ENCODE measurements around the gene ZSCAN31. TPM values are rescaled to one million over a fixed set of nuclear protein-coding genes. Genes with fewer than 3 reads are reported as not detected.

ZSCAN31 gene
- total and polyA plus RNA-seq, 9 of the 15 experiments (the other 6 are each of a cell fraction or from before 2014, with no cell fraction given) = 3.9 to 12.1 (median 7.0) TPM

- TF ChIP-seq SOX6 (IDR thresholded peaks at IDR 0.05) (peak; percentile 48; the same call in 1 of the 2 replicates), YY1 (IDR thresholded peaks at IDR 0.05; ENCODE audit: borderline replicate concordance in 1 of 3, control insufficient read depth in 1 of 3, extremely low read depth in 1 of 3, insufficient read depth in 3 of 3, insufficient read length in 1 of 3, insufficient replicate concordance in 2 of 3, low read depth in 1 of 3, low read length in 2 of 3) (peak in 1 of 3 experiments; percentile 70), ID3 (CRISPR knock-in tag; IDR thresholded peaks at IDR 0.05) (no peak), ID3 (tag; IDR thresholded peaks at IDR 0.05) (0 out of 2 replicates have a peak, but pooled peaks have one; percentile 66), ZNF24 (IDR thresholded peaks at IDR 0.05) (peak; percentile 30; the same call in 1 of the 2 replicates), RBM25 (IDR thresholded peaks at IDR 0.05; ENCODE audit: low read depth, low read length, severe bottlenecking) (no peak), C11orf30 (IDR thresholded peaks at IDR 0.05; ENCODE audit: low read depth) (0 out of 2 replicates have a peak, but pooled peaks have one; percentile 27), ATF3 (IDR thresholded peaks at IDR 0.05) (no peak), ATF3 (CRISPR knock-in tag; conservative IDR thresholded peaks at IDR 0.05) (no peak; the same call in none of the 2 replicates), LCOR (CRISPR knock-in tag; IDR thresholded peaks at IDR 0.05) (0 out of 2 replicates have a peak, but pooled peaks have one; percentile 52), SIN3B (IDR thresholded peaks at IDR 0.05; ENCODE audit: low read depth) (0 out of 2 replicates have a peak, but pooled peaks have one; percentile 19), E2F3 (CRISPR knock-in tag; IDR thresholded peaks at IDR 0.05) (peak; percentile 45; the same call in 1 of the 2 replicates), ZNF121 (CRISPR knock-in tag; conservative IDR thresholded peaks at IDR 0.05) (no peak; the same call in 1 of the 2 replicates), FOXO4 (CRISPR knock-in tag; IDR thresholded peaks at IDR 0.05) (no peak), ZNF232 (CRISPR knock-in tag; IDR thresholded peaks at IDR 0.05) (peak; percentile 74; the same call in 1 of the 2 replicates)
- TF ChIP-seq, protein P1, sequence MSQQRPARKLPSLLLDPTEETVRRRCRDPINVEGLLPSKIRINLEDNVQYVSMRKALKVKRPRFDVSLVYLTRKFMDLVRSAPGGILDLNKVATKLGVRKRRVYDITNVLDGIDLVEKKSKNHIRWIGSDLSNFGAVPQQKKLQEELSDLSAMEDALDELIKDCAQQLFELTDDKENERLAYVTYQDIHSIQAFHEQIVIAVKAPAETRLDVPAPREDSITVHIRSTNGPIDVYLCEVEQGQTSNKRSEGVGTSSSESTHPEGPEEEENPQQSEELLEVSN (IDR thresholded peaks at IDR 0.05; ENCODE audit: borderline replicate concordance in 1 of 2, extremely low read depth in 1 of 2, insufficient read depth in 1 of 2, insufficient read length in 1 of 2, low read depth in 1 of 2, low read length in 1 of 2, poor library complexity in 1 of 2, severe bottlenecking in 1 of 2) = peak; percentile 26 to 64
- TF ChIP-seq, protein P2, sequence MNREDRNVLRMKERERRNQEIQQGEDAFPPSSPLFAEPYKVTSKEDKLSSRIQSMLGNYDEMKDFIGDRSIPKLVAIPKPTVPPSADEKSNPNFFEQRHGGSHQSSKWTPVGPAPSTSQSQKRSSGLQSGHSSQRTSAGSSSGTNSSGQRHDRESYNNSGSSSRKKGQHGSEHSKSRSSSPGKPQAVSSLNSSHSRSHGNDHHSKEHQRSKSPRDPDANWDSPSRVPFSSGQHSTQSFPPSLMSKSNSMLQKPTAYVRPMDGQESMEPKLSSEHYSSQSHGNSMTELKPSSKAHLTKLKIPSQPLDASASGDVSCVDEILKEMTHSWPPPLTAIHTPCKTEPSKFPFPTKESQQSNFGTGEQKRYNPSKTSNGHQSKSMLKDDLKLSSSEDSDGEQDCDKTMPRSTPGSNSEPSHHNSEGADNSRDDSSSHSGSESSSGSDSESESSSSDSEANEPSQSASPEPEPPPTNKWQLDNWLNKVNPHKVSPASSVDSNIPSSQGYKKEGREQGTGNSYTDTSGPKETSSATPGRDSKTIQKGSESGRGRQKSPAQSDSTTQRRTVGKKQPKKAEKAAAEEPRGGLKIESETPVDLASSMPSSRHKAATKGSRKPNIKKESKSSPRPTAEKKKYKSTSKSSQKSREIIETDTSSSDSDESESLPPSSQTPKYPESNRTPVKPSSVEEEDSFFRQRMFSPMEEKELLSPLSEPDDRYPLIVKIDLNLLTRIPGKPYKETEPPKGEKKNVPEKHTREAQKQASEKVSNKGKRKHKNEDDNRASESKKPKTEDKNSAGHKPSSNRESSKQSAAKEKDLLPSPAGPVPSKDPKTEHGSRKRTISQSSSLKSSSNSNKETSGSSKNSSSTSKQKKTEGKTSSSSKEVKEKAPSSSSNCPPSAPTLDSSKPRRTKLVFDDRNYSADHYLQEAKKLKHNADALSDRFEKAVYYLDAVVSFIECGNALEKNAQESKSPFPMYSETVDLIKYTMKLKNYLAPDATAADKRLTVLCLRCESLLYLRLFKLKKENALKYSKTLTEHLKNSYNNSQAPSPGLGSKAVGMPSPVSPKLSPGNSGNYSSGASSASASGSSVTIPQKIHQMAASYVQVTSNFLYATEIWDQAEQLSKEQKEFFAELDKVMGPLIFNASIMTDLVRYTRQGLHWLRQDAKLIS (CRISPR knock-in tag; IDR thresholded peaks at IDR 0.05) = peak; percentile 59; the same call in 1 of the 2 replicates
These were observed 54.5 kb downstream of the ZSCAN31 start, which contains the start of gene PGBD1 (continued) for GRCh38 chr6:28281288-28282064.

Data from K562 (cell line).